Brain microvascular endothelial cell (primary cell): Measurements from ENCODE around the gene PEAK1.
A peak's percentile ranks its signal among the peaks of the same experiment; 100 is the strongest.

Source experiments
- DNase-seq: peaks from one replicate; pipeline ENCODE4 v3.0.0-alpha.2; 2020
- H3K27ac ChIP-seq: fragments of 250-450 bp; sonication (Bioruptor Pico); 2 replicates; pipeline ENCODE4 v1.5.1; 2020; ENCODE audit warnings: mild to moderate bottlenecking, moderate library complexity
- H3K27me3 ChIP-seq: fragments of 250-450 bp; sonication (Bioruptor Pico); replicated peaks from 2 replicates; pipeline ENCODE4 v1.5.1; 2020; ENCODE audit warnings: mild to moderate bottlenecking
- H3K36me3 ChIP-seq: fragments of 250-450 bp; sonication (Bioruptor Pico); replicated peaks from 2 replicates; pipeline ENCODE4 v1.5.1; 2020; ENCODE audit warnings: mild to moderate bottlenecking
- H3K4me3 ChIP-seq: 2 replicates; pipeline ENCODE4 v1.5.1; 2011; ENCODE audit warnings: low read depth, mild to moderate bottlenecking, control low read depth, low read length, moderate library complexity
- CTCF ChIP-seq: IDR thresholded peaks from 2 replicates; pipeline ENCODE4 v1.5.1; 2011; ENCODE audit warnings: low read depth, mild to moderate bottlenecking, moderate library complexity, low read length, control low read depth, inconsistent platforms; ENCODE audit errors: missing control alignments
- in situ Hi-C: cut with HindIII; loops from 2 replicates; pipeline ENCODE4 v1.10.0; 2017; ENCODE audit warnings: low sequenced_read_pairs, low pct_ligation_motif_present

PEAK1 gene

GRCh38 chr15:77296773-77297337, 123.0 kb downstream of the PEAK1 start:
- in situ Hi-C loops: no loop called here
- H3K4me3 ChIP-seq: no peak overlapping the region
- no peak for TF ChIP-seq CTCF
- H3K27ac ChIP-seq: no peak overlapping the region
- H3K36me3 ChIP-seq: no peaks in the 10 kb centered on the region
- DNase-seq: no peak
- H3K27me3 ChIP-seq: no peaks in the 10 kb centered on the region

- Histone ChIP-seq H3K4me3 (no peak overlapping the region), H3K27ac (no peak overlapping the region), H3K36me3 (no peaks in the 10 kb centered on the region), H3K27me3 (no peaks in the 10 kb centered on the region)
- in situ Hi-C loops: no loop called here
- no peak for TF ChIP-seq CTCF
- DNase-seq: peak; percentile 45
These were observed 124.5 kb downstream of the PEAK1 start for GRCh38 chr15:77295446-77295845.

- no peak for TF ChIP-seq CTCF
- in situ Hi-C loops: no loop called here
- DNase-seq: peak; percentile 22
- Histone ChIP-seq H3K4me3 (no peak overlapping the region), H3K27me3 (no peaks in the 10 kb centered on the region), H3K36me3 (no peaks in the 10 kb centered on the region), H3K27ac (no peak overlapping the region)
These were observed 126.8 kb downstream of the PEAK1 start for GRCh38 chr15:77292969-77293558.

- no peaks in the 10 kb centered on the region for H3K36me3 ChIP-seq
- no peak overlapping the region for H3K27ac ChIP-seq
- TF ChIP-seq CTCF: no peak
- H3K4me3 ChIP-seq: no peak overlapping the region
- in situ Hi-C loops: no loop called here
- H3K27me3 ChIP-seq: no peaks in the 10 kb centered on the region
- no peak for DNase-seq
These were observed 128.8 kb downstream of the PEAK1 start for GRCh38 chr15:77291107-77291506.

GRCh38 chr15:77287385-77287784, 132.5 kb downstream of the PEAK1 start:
- Histone ChIP-seq H3K4me3 (no peak overlapping the region), H3K27ac (no peak overlapping the region), H3K36me3 (no peaks in the 10 kb centered on the region), H3K27me3 (no peaks in the 10 kb centered on the region)
- in situ Hi-C loops: no loop called here
- no peak for TF ChIP-seq CTCF
- no peak for DNase-seq
